Measurements from ENCODE around the gene ADGRL1. TPM values are rescaled to one million over a fixed set of nuclear protein-coding genes. Genes with fewer than 3 reads are reported as not detected.

ADGRL1 gene
- total RNA-seq, 2 donors from 2014 or later: 70.8 to 82.6 TPM

- Histone ChIP-seq H3K27ac (ENCODE audit: low read depth, low read length) (peak overlapping the region; percentile 49), H3K9me3 (ENCODE audit: control insufficient read depth, low read length) (no peaks in the 10 kb centered on the region), H3K27me3 (ENCODE audit: control insufficient read depth, insufficient read depth, low read length, poor library complexity, severe bottlenecking) (no peaks in the 10 kb centered on the region), H3K9ac (ENCODE audit: extremely low read depth, low read length, poor library complexity, severe bottlenecking) (no peak overlapping the region), H3K4me1 (ENCODE audit: control insufficient read depth, insufficient read depth, low read length) (no peaks in the 10 kb centered on the region), H3K36me3 (ENCODE audit: control insufficient read depth, insufficient read depth, low read length) (peaks cover 11% of the 10 kb centered on the region), H3K4me3 (ENCODE audit: low read length) (no peak overlapping the region)
- Mint-ChIP-seq H3K27me3 (ENCODE audit: insufficient read depth) (no peaks in the 10 kb centered on the region), H3K27ac (no peak overlapping the region), H3K4me3 (no peak overlapping the region), H3K36me3 (ENCODE audit: low read depth) (peaks cover 15% of the 10 kb centered on the region), H3K4me1 (peaks cover 1% of the 10 kb centered on the region), H3K9me3 (no peaks in the 10 kb centered on the region)
- DNase-seq: no peak
- 82 to 91% methylated on average over 4 to 11 of the region's 11 CpGs for WGBS, 2 experiments (ENCODE audit: insufficient coverage in 1 of 2, insufficient read length in 1 of 2)
- TF ChIP-seq, protein P1, sequence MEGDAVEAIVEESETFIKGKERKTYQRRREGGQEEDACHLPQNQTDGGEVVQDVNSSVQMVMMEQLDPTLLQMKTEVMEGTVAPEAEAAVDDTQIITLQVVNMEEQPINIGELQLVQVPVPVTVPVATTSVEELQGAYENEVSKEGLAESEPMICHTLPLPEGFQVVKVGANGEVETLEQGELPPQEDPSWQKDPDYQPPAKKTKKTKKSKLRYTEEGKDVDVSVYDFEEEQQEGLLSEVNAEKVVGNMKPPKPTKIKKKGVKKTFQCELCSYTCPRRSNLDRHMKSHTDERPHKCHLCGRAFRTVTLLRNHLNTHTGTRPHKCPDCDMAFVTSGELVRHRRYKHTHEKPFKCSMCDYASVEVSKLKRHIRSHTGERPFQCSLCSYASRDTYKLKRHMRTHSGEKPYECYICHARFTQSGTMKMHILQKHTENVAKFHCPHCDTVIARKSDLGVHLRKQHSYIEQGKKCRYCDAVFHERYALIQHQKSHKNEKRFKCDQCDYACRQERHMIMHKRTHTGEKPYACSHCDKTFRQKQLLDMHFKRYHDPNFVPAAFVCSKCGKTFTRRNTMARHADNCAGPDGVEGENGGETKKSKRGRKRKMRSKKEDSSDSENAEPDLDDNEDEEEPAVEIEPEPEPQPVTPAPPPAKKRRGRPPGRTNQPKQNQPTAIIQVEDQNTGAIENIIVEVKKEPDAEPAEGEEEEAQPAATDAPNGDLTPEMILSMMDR (conservative IDR thresholded peaks at IDR 0.05): no peak
Observed at GRCh38 chr19:14164082-14164481, 41.9 kb downstream of the ADGRL1 start.

- Mint-ChIP-seq H3K36me3 (ENCODE audit: low read depth) (peaks cover 24% of the 10 kb centered on the region), H3K4me3 (no peak overlapping the region), H3K27me3 (ENCODE audit: insufficient read depth) (no peaks in the 10 kb centered on the region), H3K27ac (no peak overlapping the region), H3K4me1 (peaks cover 1% of the 10 kb centered on the region), H3K9me3 (no peaks in the 10 kb centered on the region)
- TF ChIP-seq, protein P1 (conservative IDR thresholded peaks at IDR 0.05): no peak
- Histone ChIP-seq H3K4me1 (ENCODE audit: control insufficient read depth, insufficient read depth, low read length) (no peaks in the 10 kb centered on the region), H3K4me3 (ENCODE audit: low read length) (no peak overlapping the region), H3K27ac (ENCODE audit: low read depth, low read length) (no peak overlapping the region), H3K9me3 (ENCODE audit: control insufficient read depth, low read length) (no peaks in the 10 kb centered on the region), H3K9ac (ENCODE audit: extremely low read depth, low read length, poor library complexity, severe bottlenecking) (no peak overlapping the region), H3K36me3 (ENCODE audit: control insufficient read depth, insufficient read depth, low read length) (peaks cover 17% of the 10 kb centered on the region), H3K27me3 (ENCODE audit: control insufficient read depth, insufficient read depth, low read length, poor library complexity, severe bottlenecking) (no peaks in the 10 kb centered on the region)
- no peak for DNase-seq
- 97 to 98% methylated on average over 32 to 38 of the region's 38 CpGs for WGBS, 2 experiments (ENCODE audit: insufficient coverage in 1 of 2, insufficient read length in 1 of 2)
Observed at GRCh38 chr19:14162871-14163297, 43.1 kb downstream of the ADGRL1 start.

- Histone ChIP-seq H3K27ac (ENCODE audit: low read depth, low read length) (no peak overlapping the region), H3K27me3 (ENCODE audit: control insufficient read depth, insufficient read depth, low read length, poor library complexity, severe bottlenecking) (no peaks in the 10 kb centered on the region), H3K9ac (ENCODE audit: extremely low read depth, low read length, poor library complexity, severe bottlenecking) (no peak overlapping the region), H3K9me3 (ENCODE audit: control insufficient read depth, low read length) (no peaks in the 10 kb centered on the region), H3K4me1 (ENCODE audit: control insufficient read depth, insufficient read depth, low read length) (peaks cover under 1% of the 10 kb centered on the region), H3K36me3 (ENCODE audit: control insufficient read depth, insufficient read depth, low read length) (peaks cover 17% of the 10 kb centered on the region), H3K4me3 (ENCODE audit: low read length) (no peak overlapping the region)
- DNase-seq: no peak
- Mint-ChIP-seq H3K27ac (no peak overlapping the region), H3K27me3 (ENCODE audit: insufficient read depth) (no peaks in the 10 kb centered on the region), H3K9me3 (no peaks in the 10 kb centered on the region), H3K4me3 (no peak overlapping the region), H3K4me1 (no peaks in the 10 kb centered on the region), H3K36me3 (ENCODE audit: low read depth) (peaks cover 35% of the 10 kb centered on the region)
- 91 to 98% methylated on average over 4 to 18 of the region's 19 CpGs for WGBS, 2 experiments (ENCODE audit: insufficient coverage in 1 of 2, insufficient read length in 1 of 2)
- TF ChIP-seq, protein P1 (conservative IDR thresholded peaks at IDR 0.05): no peak
Observed at GRCh38 chr19:14161305-14161704, 44.7 kb downstream of the ADGRL1 start.

Measured in endodermal cell (in vitro differentiated cells).